ACC112 (cell line): ENCODE measurements around the gene GBX1.

Experiments
- H2AFZ ChIP-seq: fragments of 200-600 bp; sonication (generic); one replicate; pipeline ENCODE4 v1.6.0; 2017; ENCODE audit warnings: antibody characterized with exemption, low read length; ENCODE audit not compliant: unreplicated experiment
- H3K27ac ChIP-seq: fragments of 200-600 bp; sonication (generic); 2 replicates; pipeline ENCODE4 v1.5.1; 2014; ENCODE audit warnings: low read depth, mild to moderate bottlenecking, antibody characterized with exemption, low read length, moderate library complexity
- H3K27me3 ChIP-seq: fragments of 200-600 bp; sonication (generic); 2 replicates; pipeline ENCODE4 v1.6.1; 2014; ENCODE audit warnings: mild to moderate bottlenecking, antibody characterized with exemption, low read length, moderate library complexity, mixed read lengths; ENCODE audit not compliant: insufficient read depth
- H3K36me3 ChIP-seq: fragments of 200-600 bp; sonication (generic); 2 replicates; pipeline ENCODE4 v1.6.1; 2016; ENCODE audit warnings: mild to moderate bottlenecking, antibody characterized with exemption, low read length, moderate library complexity, mixed read lengths; ENCODE audit not compliant: insufficient read depth
- H3K4me1 ChIP-seq: fragments of 200-600 bp; sonication (generic); one replicate; pipeline ENCODE4 v1.6.1; 2016; ENCODE audit warnings: low read length, mixed read lengths; ENCODE audit not compliant: insufficient read depth, unreplicated experiment, control insufficient read depth
- H3K4me3 ChIP-seq: fragments of 200-600 bp; sonication (generic); 2 replicates; pipeline ENCODE4 v1.5.1; 2014; ENCODE audit warnings: mild to moderate bottlenecking, low read depth, low read length
- H3K79me2 ChIP-seq: fragments of 200-600 bp; sonication (generic); one replicate; pipeline ENCODE4 v1.6.0; 2016; ENCODE audit warnings: low read length; ENCODE audit not compliant: control insufficient read depth, unreplicated experiment, insufficient read depth

Gene GBX1

GRCh38 chr7:151146761-151147160 lies 20.7 kb downstream of the GBX1 start:
- no peak overlapping the region for H3K27ac ChIP-seq
- H3K4me3 ChIP-seq = no peak overlapping the region
- no peaks in the 10 kb centered on the region for H3K79me2 ChIP-seq
- H3K36me3 ChIP-seq = no peaks in the 10 kb centered on the region
- no peaks in the 10 kb centered on the region for H3K4me1 ChIP-seq
- peaks cover 38% of the 10 kb centered on the region for H3K27me3 ChIP-seq
- no peak overlapping the region for H2AFZ ChIP-seq

- Histone ChIP-seq H3K36me3 (no peaks in the 10 kb centered on the region), H3K27me3 (peaks cover 14% of the 10 kb centered on the region), H3K27ac (no peak overlapping the region)
Measured at GRCh38 chr7:151144387-151144786, 23.1 kb downstream of the GBX1 start.

GRCh38 chr7:151143261-151144015 lies 24.1 kb downstream of the GBX1 start:
- Histone ChIP-seq H3K27ac (no peak overlapping the region), H3K79me2 (no peaks in the 10 kb centered on the region), H3K4me1 (no peaks in the 10 kb centered on the region), H3K36me3 (no peaks in the 10 kb centered on the region), H3K27me3 (peaks cover 4% of the 10 kb centered on the region; the same call in 1 of the 2 replicates), H3K4me3 (no peak overlapping the region), H2AFZ (no peak overlapping the region)

More at GRCh38 chr7:151144387-151144786, 23.1 kb downstream of the GBX1 start:
- Histone ChIP-seq H3K4me3 (no peak overlapping the region), H3K79me2 (no peaks in the 10 kb centered on the region), H2AFZ (no peak overlapping the region), H3K4me1 (no peaks in the 10 kb centered on the region)

GRCh38 chr7:151142686-151143040 lies 24.8 kb downstream of the GBX1 start:
- no peak overlapping the region for H2AFZ ChIP-seq
- H3K27me3 ChIP-seq = no peaks in the 10 kb centered on the region
- no peaks in the 10 kb centered on the region for H3K36me3 ChIP-seq
- no peaks in the 10 kb centered on the region for H3K4me1 ChIP-seq
- H3K4me3 ChIP-seq = no peak overlapping the region
- no peak overlapping the region for H3K27ac ChIP-seq
- H3K79me2 ChIP-seq = no peaks in the 10 kb centered on the region

- no peaks in the 10 kb centered on the region for H3K79me2 ChIP-seq
- H3K4me1 ChIP-seq = no peaks in the 10 kb centered on the region
- no peaks in the 10 kb centered on the region for H3K27me3 ChIP-seq
- no peak overlapping the region for H3K4me3 ChIP-seq
- no peaks in the 10 kb centered on the region for H3K36me3 ChIP-seq
- H3K27ac ChIP-seq = no peak overlapping the region
- H2AFZ ChIP-seq = no peak overlapping the region
Measured at GRCh38 chr7:151141855-151142685, 25.4 kb downstream of the GBX1 start.

GRCh38 chr7:151141311-151141854 lies 26.1 kb downstream of the GBX1 start:
- no peaks in the 10 kb centered on the region for H3K4me1 ChIP-seq
- no peak overlapping the region for H2AFZ ChIP-seq
- H3K27ac ChIP-seq = no peak overlapping the region
- no peaks in the 10 kb centered on the region for H3K36me3 ChIP-seq
- no peaks in the 10 kb centered on the region for H3K79me2 ChIP-seq
- no peak overlapping the region for H3K4me3 ChIP-seq
- H3K27me3 ChIP-seq = no peaks in the 10 kb centered on the region

GRCh38 chr7:151140826-151141225 lies 26.7 kb downstream of the GBX1 start:
- Histone ChIP-seq H2AFZ (no peak overlapping the region), H3K27me3 (no peaks in the 10 kb centered on the region), H3K36me3 (no peaks in the 10 kb centered on the region), H3K4me3 (no peak overlapping the region), H3K27ac (no peak overlapping the region), H3K4me1 (no peaks in the 10 kb centered on the region), H3K79me2 (no peaks in the 10 kb centered on the region)

GRCh38 chr7:151139791-151140190 lies 27.7 kb downstream of the GBX1 start:
- Histone ChIP-seq H3K27ac (no peak overlapping the region), H2AFZ (no peak overlapping the region), H3K79me2 (no peaks in the 10 kb centered on the region)

GRCh38 chr7:151139071-151139790 lies 28.3 kb downstream of the GBX1 start:
- Histone ChIP-seq H2AFZ (no peak overlapping the region), H3K36me3 (no peaks in the 10 kb centered on the region), H3K79me2 (no peaks in the 10 kb centered on the region), H3K27ac (no peak overlapping the region), H3K4me3 (no peak overlapping the region), H3K4me1 (no peaks in the 10 kb centered on the region), H3K27me3 (no peaks in the 10 kb centered on the region)

More at GRCh38 chr7:151139791-151140190, 27.7 kb downstream of the GBX1 start:
- H3K4me3 ChIP-seq = no peak overlapping the region
- no peaks in the 10 kb centered on the region for H3K4me1 ChIP-seq
- no peaks in the 10 kb centered on the region for H3K36me3 ChIP-seq
- no peaks in the 10 kb centered on the region for H3K27me3 ChIP-seq

GRCh38 chr7:151138153-151138851 lies 29.2 kb downstream of the GBX1 start:
- no peak overlapping the region for H2AFZ ChIP-seq
- H3K27ac ChIP-seq = no peak overlapping the region
- H3K79me2 ChIP-seq = no peaks in the 10 kb centered on the region
- no peaks in the 10 kb centered on the region for H3K4me1 ChIP-seq
- H3K27me3 ChIP-seq = no peaks in the 10 kb centered on the region
- no peak overlapping the region for H3K4me3 ChIP-seq
- H3K36me3 ChIP-seq = no peaks in the 10 kb centered on the region
